ENCODE data around the gene CCDC136. TPM values are rescaled to one million over a fixed set of nuclear protein-coding genes. Genes with fewer than 3 reads are reported as not detected.

The CCDC136 gene
- 10 to 100 TPM; 46.0 to 51.2 TPM for total RNA-seq
- polyA plus RNA-seq (2013, experiment 1 of 2) = 53.3 TPM
- 41.1 TPM for polyA plus RNA-seq (2013, experiment 2 of 2)
- long read RNA-seq, experiment 1, partial matches to known transcripts = 0 of 5 reads
- long read RNA-seq, experiment 1, other reads (novel, unspliced or antisense) = 5 of 5 reads
- long read RNA-seq, experiment 2, partial matches to known transcripts = 2 of 17 reads
- long read RNA-seq, experiment 2, other reads (novel, unspliced or antisense) = 15 of 17 reads
- long read RNA-seq, experiment 3, partial matches to known transcripts = 1 of 5 reads
- long read RNA-seq, experiment 3, other reads (novel, unspliced or antisense) = 4 of 5 reads
- long read RNA-seq, experiment 4 = 0 reads

DNA sequence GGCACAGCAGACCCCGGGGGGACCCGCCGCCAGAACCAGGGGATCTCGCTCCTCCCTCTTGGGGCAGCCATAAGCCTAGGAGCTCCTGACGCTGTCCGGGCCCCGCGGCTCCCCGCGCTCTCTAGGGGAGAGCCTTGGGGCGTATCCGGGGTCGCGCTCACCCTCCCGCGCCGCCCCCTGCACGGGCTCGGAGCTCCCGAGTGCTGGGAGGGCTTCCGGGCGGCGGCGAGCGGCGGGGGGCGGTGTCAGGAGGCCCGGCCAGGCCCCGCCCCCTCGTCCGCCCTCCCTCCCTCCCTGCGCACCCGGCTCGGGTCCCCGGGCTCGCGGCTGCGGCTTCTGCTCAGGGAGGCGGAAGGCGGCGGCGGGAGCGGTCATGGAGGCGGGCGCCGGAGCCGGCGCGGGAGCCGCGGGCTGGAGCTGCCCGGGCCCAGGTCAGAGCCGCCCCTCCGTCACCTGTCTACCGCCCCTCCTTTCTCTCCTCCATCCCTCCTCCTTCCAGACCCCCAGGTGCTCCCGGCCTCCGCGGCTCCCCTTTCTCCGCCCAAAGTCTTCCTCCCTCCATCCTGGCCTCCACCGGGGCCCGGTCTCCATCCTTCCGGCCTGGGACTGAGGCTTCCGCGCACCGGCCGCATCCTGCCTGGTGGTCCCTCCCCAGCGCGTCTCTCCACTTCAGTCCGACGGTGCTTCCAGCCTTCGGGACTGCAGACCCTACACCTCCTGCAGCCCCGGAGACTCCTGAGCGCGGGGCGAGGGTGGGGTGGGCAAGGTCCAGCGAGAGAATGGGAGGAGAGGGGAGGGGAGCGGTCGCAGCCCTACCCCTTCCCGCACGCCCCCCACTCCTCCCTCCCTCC, at the start of gene CCDC136:
TSS of gene CCDC136 (plus strand) at position 848 of the 851 bp plus-strand sequence. CDS start 444 bp downstream, outside the sequence.
- H3K4me1 Mint-ChIP-seq = peaks cover 5% of the 10 kb centered on the region
- peak within 1 kb of the TSS; percentile 82 for H3K4me3 Mint-ChIP-seq
- H3K4me1 ChIP-seq (ENCODE audit: control insufficient read depth, insufficient read depth, low read length) = no peaks in the 10 kb centered on the region
- peaks cover 37% of the 10 kb centered on the region for H3K27me3 Mint-ChIP-seq (ENCODE audit: insufficient read depth)
- H3K9me3 Mint-ChIP-seq = no peaks in the 10 kb centered on the region
- WGBS, 2 experiments (ENCODE audit: insufficient coverage in 1 of 2, insufficient read length in 1 of 2) = 0 to 1% methylated on average over 24 to 80 of the region's 80 CpGs
- H3K9ac ChIP-seq (ENCODE audit: extremely low read depth, low read length, poor library complexity, severe bottlenecking) = no peak within 1 kb of the TSS
- peaks cover 18% of the 10 kb centered on the region for H3K36me3 Mint-ChIP-seq (ENCODE audit: low read depth)
- peaks cover 45% of the 10 kb centered on the region for H3K27me3 ChIP-seq (ENCODE audit: control insufficient read depth, insufficient read depth, low read length, poor library complexity, severe bottlenecking)
- H3K9me3 ChIP-seq (ENCODE audit: control insufficient read depth, low read length) = no peaks in the 10 kb centered on the region
- peak within 1 kb of the TSS; percentile 81 for H3K4me3 ChIP-seq (ENCODE audit: low read length)
- TF ChIP-seq, protein P1, sequence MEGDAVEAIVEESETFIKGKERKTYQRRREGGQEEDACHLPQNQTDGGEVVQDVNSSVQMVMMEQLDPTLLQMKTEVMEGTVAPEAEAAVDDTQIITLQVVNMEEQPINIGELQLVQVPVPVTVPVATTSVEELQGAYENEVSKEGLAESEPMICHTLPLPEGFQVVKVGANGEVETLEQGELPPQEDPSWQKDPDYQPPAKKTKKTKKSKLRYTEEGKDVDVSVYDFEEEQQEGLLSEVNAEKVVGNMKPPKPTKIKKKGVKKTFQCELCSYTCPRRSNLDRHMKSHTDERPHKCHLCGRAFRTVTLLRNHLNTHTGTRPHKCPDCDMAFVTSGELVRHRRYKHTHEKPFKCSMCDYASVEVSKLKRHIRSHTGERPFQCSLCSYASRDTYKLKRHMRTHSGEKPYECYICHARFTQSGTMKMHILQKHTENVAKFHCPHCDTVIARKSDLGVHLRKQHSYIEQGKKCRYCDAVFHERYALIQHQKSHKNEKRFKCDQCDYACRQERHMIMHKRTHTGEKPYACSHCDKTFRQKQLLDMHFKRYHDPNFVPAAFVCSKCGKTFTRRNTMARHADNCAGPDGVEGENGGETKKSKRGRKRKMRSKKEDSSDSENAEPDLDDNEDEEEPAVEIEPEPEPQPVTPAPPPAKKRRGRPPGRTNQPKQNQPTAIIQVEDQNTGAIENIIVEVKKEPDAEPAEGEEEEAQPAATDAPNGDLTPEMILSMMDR (conservative IDR thresholded peaks at IDR 0.05) = no peak
- H3K36me3 ChIP-seq (ENCODE audit: control insufficient read depth, insufficient read depth, low read length) = no peaks in the 10 kb centered on the region
- peak; percentile 89 for DNase-seq
- no peak within 1 kb of the TSS for H3K27ac ChIP-seq (ENCODE audit: low read depth, low read length)
- H3K27ac Mint-ChIP-seq = peak within 1 kb of the TSS; percentile 33

DNA sequence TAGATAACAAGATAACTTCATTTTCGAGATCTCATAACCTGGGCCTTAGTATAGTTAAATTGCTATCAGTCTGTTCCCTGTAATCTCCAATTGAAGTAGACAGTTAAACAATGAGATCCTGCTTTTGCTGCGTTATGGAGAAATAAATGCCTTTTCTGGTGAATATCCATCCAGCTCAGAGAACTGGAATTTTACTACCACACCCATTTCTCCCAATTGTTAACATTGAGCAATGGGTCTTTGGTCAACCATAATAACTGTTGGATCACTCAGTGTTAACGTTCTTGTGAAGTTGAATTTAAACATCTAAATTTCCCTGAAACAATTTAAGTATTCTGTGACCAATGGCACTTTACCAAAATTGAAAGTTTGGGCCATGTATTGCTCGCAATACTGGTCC, 49.6 kb upstream of the CCDC136 start:
- WGBS, 2 experiments (ENCODE audit: insufficient coverage in 1 of 2, insufficient read length in 1 of 2) = 89 to 100% methylated on average over 1 to 4 of the region's 4 CpGs
- Mint-ChIP-seq H3K9me3 (no peaks in the 10 kb centered on the region), H3K4me1 (peaks cover 22% of the 10 kb centered on the region), H3K27ac (no peak overlapping the region), H3K4me3 (no peak overlapping the region), H3K36me3 (ENCODE audit: low read depth) (peaks cover 16% of the 10 kb centered on the region), H3K27me3 (ENCODE audit: insufficient read depth) (no peaks in the 10 kb centered on the region)
- Histone ChIP-seq H3K36me3 (ENCODE audit: control insufficient read depth, insufficient read depth, low read length) (peaks cover 12% of the 10 kb centered on the region), H3K27me3 (ENCODE audit: control insufficient read depth, insufficient read depth, low read length, poor library complexity, severe bottlenecking) (no peaks in the 10 kb centered on the region), H3K9me3 (ENCODE audit: control insufficient read depth, low read length) (no peaks in the 10 kb centered on the region), H3K4me3 (ENCODE audit: low read length) (peak overlapping the region; percentile 98), H3K4me1 (ENCODE audit: control insufficient read depth, insufficient read depth, low read length) (peaks cover 4% of the 10 kb centered on the region), H3K27ac (ENCODE audit: low read depth, low read length) (no peak overlapping the region), H3K9ac (ENCODE audit: extremely low read depth, low read length, poor library complexity, severe bottlenecking) (no peak overlapping the region)
- no peak for DNase-seq
- TF ChIP-seq, protein P1 (conservative IDR thresholded peaks at IDR 0.05) = no peak

DNA sequence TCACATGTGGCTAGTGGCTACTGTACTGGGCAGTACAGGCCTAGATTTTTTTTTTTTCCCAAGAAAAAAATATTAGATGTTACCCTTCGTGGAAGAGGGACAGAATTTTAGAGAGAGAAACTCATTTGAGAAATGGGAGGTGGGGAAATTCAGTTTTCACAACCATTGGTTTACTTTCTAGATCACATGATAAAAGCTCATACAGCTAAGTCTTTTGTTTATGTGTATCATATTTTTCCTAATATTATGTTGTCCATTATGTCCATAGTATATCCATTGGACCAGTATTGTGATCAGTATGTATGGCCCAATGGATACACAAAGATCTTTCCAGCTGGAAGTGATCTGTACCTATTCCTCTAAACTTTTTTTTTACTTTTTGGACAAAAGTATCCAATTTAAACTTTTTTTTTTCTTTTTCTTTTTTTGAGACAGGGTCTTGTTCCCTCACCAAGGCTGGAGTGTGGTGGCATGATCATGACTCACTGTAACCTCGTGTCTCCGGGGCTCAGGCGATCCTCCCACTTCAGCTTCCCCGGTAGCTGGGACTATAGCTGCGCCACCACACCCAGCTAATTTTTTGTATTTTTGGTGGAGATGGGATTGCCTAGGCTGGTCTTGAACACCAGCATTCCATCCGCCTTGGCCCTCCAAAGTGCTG, 48.5 kb upstream of the CCDC136 start:
- no peak overlapping the region for H3K4me3 Mint-ChIP-seq

More for the DNA sequence above, 48.5 kb upstream of the CCDC136 start:
- no peaks in the 10 kb centered on the region for H3K9me3 Mint-ChIP-seq
- peaks cover 25% of the 10 kb centered on the region for H3K4me1 Mint-ChIP-seq
- WGBS, 2 experiments (ENCODE audit: insufficient coverage in 1 of 2, insufficient read length in 1 of 2) = 98% methylated on average over 7 of the region's 7 CpGs; no CpG with 5 or more reads in 1 of the 2 experiments
- peaks cover 21% of the 10 kb centered on the region for H3K36me3 ChIP-seq (ENCODE audit: control insufficient read depth, insufficient read depth, low read length)
- H3K9ac ChIP-seq (ENCODE audit: extremely low read depth, low read length, poor library complexity, severe bottlenecking) = no peak overlapping the region
- TF ChIP-seq, protein P1 (conservative IDR thresholded peaks at IDR 0.05) = no peak
- peaks cover 25% of the 10 kb centered on the region for H3K36me3 Mint-ChIP-seq (ENCODE audit: low read depth)
- H3K9me3 ChIP-seq (ENCODE audit: control insufficient read depth, low read length) = no peaks in the 10 kb centered on the region
- no peak overlapping the region for H3K4me3 ChIP-seq (ENCODE audit: low read length)
- H3K27ac Mint-ChIP-seq = no peak overlapping the region
- no peaks in the 10 kb centered on the region for H3K27me3 Mint-ChIP-seq (ENCODE audit: insufficient read depth)
- no peak overlapping the region for H3K27ac ChIP-seq (ENCODE audit: low read depth, low read length)
- no peaks in the 10 kb centered on the region for H3K27me3 ChIP-seq (ENCODE audit: control insufficient read depth, insufficient read depth, low read length, poor library complexity, severe bottlenecking)
- no peak for DNase-seq
- H3K4me1 ChIP-seq (ENCODE audit: control insufficient read depth, insufficient read depth, low read length) = peaks cover 2% of the 10 kb centered on the region

Measured in endodermal cell (in vitro differentiated cells).